Head of caudate nucleus (tissue), 42 donors: ENCODE measurements around the gene CABP1.

ENCODE experiments used
- DNase-seq, 42 donors: peaks; one replicate each; pipeline versions ENCODE4 v3.0.0 to v3.0.0-alpha.2; 2020 to 2021; ENCODE audit warnings: mixed read lengths in 7 of 42
- intact Hi-C: fragments of 100-400 bp; cut with DNase I; formaldehyde crosslinking; loops from one replicate; pipeline ENCODE4 v1.15.0; 2022

CABP1 gene

DNA sequence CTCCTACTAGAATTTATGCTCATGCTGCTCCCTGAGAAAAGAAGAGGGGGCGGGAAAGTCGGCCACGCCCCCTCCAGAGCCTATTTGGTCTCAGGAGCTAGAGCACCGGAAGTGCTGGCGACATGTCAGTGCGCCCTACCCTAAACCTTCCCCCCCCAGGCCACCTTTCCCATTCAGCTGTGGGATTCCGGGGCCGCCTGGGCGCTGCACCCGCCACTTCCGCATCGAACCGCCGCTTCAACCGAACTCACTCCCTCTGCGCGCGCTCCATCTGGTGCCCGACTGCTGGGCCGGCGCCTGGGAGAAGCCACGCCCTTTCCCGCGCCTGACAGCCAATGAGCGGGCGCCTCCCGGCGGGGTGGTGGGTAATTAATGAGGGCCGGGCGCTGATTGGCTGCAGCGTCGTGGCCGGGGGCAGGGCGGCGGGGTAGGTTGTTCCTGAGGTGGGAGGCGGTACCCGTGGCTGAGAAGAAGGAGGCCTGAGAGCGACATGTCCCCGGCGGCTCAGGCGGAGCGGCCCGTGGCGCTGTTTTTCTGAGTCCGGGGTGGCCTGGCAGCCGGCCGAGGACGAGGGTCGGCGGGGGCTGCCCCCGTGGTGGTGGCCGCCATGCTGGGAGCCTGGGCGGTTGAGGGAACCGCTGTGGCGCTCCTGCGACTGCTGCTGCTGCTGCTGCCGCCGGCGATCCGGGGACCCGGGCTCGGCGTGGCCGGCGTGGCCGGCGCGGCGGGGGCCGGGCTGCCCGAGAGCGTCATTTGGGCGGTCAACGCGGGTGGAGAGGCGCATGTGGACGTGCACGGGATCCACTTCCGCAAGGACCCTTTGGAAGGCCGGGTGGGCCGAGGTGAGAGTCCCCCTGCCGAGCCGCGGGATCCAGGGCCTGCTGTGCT is 46.5 kb downstream of the CABP1 start, which contains the start of gene MLEC:
TSS of gene MLEC (plus strand) at position 460 of the 888 bp plus-strand sequence. CDS start at position 608, 148 bp downstream.
- peak; percentile 96 to 100 (median 99) for DNase-seq
- intact Hi-C loops, result loop anchor here (2.0 to 5.0 kb wide), 2 partner anchors 24 to 105 kb away; partner anchors contain the start of genes POP5 and UNC119B

DNA sequence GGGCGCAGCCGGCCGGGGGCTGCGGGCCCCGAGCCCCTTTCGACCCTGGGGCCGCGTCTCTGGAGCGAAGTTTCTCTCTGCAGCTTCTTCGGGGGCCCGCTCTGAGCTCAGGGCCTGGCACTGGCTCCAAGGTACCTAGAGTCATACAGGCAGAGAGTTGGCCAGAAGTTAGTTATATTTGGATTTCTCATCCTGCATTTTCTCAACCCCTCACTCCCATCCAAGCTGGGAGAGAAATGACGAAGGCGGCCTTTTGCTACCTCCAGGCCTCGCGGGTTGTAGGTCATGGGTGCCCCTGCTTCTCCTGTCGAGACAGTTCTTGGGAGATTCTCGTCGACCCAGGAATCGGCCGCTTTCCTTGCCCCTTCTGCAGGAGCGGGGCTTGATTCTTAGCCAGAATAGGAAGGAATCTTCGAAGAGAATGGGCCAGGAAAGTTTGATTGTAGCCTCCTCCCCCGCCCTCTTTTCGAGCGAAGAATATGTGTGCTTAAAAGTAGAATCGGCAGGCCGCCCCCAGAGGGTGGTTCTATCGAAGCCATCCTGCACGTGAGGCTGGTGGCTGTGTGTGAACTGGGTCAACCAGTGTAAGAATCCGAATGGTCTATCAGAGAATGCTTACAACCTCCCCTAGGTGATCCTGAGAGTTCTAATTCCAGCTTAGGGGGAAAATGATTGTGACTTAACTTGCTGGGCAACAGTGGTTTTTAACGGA is 47.3 kb downstream of the CABP1 start:
- DNase-seq, result peak in 32 of 42 donors; percentile 24 to 72 (median 44)
- intact Hi-C loops, result loop anchor here (2.0 to 5.0 kb wide), 2 partner anchors 23 to 105 kb away; partner anchors contain the start of genes POP5 and UNC119B

DNA sequence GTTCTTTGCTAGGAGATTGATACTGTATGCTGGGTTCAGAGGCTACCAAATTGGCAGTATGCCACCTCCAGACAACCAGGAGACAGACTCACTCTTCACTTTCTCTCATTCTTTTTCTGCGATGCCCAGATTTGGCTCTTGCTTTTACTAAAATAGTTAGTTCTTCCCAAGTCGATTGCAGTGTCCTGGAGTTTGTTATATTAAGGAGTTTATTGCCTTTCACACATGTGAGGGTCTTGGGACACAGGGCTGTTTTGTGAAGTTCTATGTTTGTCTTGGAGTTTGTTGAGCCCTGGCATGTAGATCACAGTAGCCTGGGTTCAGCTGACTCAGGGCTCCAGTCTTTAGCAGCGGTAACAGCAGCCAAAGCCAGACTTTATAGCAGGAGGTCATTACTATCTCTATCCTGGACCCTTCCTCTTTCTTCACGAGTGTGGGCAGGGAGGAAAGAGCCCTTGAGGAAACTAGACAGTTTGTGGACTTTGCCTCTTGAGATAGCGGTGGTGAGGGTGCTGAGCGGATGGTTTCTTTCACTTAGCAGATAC is 48.2 kb downstream of the CABP1 start:
- intact Hi-C loops, result loop anchor here (5.0 kb wide), 1 partner anchor 106 kb away; the partner anchor contains the start of gene POP5
- DNase-seq, result peak in 3 of 42 donors; percentile 29 to 57 (median 42)

DNA sequence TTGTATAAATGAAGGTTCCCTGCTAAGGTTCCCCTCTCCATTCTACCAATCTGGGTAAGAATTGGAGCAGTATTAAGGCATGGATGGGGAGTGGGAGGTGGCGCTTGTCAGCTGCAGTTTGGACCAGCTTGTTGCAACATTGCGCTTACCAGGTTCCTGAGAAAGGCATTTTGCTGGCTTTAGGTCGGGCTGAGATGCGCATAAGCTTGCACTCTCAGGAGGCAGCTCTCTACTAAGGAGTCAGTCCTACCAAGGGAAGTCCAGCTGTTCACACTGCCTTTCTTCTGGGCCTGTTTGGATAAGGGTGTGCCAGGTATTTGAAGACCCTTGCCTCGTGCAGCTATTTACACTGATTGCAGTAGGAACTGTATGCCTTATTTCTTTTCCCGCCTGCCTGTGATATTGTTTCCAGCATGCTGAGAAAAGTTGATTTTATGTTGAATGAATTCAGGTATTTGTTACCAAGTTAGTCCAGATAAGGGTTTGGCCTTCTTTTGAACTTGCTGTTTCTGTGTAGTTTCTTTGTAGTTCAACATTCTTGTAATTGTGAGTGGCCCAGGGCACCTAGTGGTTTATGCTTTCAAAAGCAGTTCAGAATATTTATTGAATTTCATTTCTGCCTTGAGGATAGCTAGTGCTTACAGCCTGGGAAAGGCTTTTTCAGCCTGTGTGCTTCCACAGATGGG is 49.1 kb downstream of the CABP1 start:
- no peak for DNase-seq

DNA sequence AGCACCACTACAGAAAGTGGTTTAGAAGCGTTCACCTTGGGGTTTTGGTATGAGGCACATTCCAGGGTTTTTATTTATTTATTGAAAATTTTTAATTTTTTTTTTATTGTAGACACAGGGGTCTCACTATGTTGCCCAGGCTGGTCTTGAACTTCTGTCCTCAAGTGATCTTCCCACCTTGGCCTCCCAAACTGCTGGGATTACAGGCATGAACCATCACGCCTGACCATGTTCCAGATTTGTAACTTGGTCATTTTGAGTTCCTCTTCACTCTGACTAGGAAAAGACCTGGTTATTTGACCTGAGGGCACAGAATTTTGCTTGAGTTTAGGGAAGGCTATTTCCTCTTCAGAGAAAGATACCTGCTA is 49.6 kb downstream of the CABP1 start:
- intact Hi-C loops, result no loop called here
- DNase-seq, result no peak

More for the DNA sequence above, 49.1 kb downstream of the CABP1 start:
- intact Hi-C loops, result loop anchor here (5.0 kb wide), 1 partner anchor 107 kb away; the partner anchor contains the start of gene POP5

DNA sequence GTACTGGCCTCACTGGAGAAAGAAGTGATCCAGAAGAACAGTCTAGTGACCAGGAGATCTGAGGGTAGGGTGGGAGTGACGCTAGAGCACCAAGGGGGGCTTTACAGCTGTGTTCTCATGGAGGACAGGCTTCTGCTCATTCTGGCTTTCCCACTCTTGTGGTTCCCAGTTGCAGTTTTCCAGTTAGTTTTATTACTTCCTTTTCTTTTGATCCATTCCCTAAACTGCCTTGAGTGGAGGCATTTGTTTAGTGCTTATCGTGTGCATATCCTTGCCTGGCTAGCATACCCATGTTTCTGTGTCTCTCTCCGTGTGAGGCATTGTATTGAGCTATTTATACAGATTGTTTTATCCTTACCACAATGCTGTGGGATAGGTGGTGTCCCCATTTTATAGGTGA is 50.6 kb downstream of the CABP1 start:
- DNase-seq, result no peak
- intact Hi-C loops, result no loop called here

DNA sequence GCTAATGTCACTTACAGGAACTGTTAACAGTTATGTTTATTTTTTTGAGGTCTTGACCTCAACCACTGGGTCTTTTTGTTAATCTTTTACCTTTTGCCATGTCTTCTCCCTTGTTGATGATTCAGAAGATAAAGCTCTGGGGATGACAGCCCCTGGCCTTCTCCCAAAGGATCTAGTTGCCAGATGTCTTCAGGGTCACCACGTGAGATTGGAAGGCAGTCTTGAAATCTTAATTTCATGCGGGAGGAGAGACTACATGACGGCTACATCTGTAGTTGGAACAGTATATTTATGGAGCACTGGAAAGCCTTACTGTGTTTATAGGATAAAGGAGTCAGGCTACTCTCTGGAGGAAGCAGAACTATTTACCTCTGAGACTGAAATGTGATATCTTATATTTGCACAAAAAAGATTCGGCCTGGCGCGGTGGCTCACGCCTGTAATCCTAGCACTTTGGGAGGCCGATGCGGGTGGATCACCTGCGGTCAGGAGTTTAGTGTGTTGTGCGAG is 52.2 kb downstream of the CABP1 start:
- intact Hi-C loops, result no loop called here
- DNase-seq, result no peak

DNA sequence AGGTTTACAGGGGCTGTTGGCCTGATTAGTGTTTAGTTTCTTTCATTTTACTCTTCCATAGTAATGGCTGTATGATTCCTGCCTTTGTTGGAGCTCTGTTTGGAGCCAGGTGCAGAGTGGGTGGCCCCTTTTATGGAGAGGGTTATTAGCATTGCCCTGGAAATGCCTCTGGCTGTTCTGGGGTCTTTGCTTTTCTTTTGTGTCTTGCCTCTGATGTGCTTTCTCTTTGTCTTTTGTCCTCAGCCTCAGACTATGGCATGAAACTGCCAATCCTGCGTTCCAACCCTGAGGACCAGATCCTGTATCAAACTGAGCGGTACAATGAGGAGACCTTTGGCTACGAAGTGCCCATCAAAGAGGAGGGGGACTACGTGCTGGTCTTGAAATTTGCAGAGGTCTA is 53.4 kb downstream of the CABP1 start:
- intact Hi-C loops, result no loop called here
- DNase-seq, result no peak

DNA sequence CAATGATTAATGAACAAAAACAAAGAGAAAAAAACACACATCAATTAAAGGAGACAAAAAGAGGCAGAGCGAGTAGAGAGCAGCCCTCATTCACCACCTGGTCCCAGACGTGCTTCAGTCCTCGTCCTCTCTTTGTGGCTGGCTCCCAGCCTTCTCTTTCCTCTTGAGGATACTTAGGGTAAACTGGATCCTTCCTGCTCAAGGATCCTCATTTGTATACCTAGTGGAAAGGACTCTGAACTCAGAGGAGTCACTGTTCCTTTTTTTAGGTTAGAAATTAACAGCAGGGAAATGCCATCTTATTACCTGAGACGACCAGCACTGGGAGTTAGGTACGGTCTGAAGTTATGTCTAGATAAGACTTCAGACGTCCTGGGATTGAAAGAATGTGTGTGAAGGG is 56.2 kb downstream of the CABP1 start:
- DNase-seq, result no peak
- intact Hi-C loops, result no loop called here

DNA sequence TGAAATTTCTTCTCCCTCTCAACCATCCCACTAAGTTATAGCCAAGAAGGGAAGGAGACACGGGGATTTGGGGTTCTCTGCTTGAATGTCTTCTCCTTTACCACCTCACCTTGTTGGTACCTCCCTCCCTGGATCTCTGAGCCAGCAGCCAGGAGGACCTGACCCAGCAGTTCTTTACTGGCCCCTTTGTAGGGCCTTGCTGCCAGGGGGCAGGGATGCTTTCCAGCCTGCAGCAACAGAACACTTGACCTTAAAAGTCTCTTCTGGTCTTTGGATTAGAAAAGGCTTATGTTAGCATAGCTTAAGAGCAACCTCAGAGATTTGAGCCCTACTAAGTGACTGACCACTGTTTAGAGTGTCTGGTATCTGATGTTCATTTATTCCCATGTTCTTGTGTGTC is 56.9 kb downstream of the CABP1 start:
- no peak for DNase-seq
- intact Hi-C loops, result no loop called here

DNA sequence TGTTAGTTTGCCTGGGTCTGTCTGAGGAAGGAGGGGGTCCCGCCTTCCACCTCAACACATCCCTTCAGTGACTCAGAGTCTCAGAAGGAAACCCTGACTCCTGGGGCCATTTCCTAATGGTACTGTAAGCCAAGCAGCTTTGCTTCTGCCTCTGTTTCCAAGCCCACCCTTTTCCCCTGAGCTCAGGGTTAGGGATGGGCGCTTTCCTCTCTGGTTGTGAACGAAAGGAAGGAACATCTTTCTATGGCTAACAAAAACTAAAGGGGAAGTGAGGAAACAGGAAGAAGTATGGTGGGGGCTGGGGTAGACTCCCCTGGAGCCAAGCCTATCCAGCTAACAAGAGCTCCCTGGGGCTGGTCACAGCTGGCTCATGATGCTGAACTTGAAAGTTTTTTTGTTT is 58.2 kb downstream of the CABP1 start:
- no peak for DNase-seq
- intact Hi-C loops, result no loop called here

DNA sequence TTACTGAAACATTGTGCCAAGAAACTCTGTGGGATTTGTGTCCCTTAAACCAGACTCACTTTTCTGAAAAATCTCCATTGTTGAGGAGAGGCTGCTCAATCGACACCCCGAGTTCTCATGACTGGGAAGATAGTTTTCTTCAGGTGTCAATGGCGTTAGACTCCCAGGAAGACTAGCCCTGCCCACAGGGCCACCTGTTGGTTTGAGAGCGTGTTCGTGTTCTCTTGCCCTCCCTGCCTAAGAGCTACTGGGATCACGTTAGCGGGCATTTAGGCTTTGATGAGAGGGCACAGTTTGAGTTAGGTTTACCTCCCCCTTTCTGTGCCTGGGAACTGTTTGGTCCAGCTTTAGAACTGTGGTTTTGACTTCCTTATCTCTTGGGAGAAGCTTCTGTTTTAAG is 59.1 kb downstream of the CABP1 start:
- no peak for DNase-seq
- intact Hi-C loops, result no loop called here

DNA sequence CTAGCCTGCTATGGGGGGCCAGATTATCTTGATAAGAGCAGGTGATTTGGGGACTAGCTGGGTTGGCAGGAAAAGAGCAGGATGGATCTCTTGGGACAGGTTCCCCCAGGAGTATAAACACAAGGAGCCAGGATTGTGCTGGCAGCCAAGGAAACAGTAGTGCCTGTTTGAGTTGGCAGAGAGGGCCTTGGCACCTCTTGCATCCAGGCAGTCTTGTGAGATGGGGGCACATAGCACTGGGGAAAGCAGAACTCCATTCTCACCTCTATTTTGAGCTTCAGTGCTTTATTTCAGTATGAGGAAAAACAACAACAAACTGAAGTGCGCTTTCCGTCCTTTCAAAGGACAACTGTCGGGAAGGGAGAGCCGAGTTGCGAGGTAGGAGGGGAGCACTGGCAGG is 60.5 kb downstream of the CABP1 start:
- peak in 1 of 42 donors; percentile 13 for DNase-seq
- intact Hi-C loops, result no loop called here

DNA sequence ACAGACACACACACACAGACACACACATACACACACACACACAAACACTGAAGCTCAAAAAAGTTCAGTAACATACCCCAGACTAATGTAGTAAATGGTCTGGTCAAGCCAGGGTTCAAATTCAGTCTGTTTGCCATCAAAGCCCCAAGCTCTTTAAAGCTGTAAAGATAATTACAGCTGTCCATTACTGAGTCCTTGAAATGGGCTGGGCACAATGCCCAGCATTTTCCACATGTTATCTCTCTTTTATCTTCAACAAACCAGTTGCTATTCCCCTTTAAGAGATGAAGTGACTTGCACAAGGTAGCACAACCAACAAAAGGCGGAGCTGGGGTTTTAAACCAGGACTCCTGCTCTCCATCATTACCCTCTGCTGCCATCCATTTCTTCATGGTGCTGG is 62.2 kb downstream of the CABP1 start:
- intact Hi-C loops, result no loop called here
- no peak for DNase-seq

DNA sequence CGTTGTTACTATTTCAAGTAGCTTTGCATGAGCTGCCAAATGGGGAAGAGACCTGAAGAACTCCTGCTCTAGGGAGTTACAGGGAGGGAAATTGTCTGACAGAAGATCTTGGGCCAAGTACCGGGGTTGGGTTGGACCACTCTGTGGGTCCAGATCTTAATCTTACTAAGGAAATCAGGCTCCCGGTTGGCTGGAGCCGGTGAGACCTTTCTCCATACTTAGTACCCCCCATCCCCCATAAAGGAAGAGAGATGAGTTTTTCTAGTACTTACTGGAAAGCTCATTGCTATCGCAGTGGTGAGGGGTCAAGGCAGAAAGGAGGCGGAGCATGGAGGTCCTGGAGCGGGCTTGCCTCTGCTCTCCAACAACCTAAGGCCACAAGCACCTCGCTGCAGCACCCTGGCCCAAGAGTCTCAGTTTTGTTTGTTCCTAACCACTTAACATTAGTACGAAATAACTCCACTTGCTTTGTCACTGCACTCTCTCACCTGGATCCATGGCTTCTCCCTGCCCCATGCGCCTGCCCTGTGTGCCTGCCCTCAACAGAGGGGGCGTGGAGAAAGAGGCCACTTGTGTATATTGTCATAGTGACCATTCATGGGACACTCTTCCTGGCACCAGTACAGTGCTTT is 63.0 kb downstream of the CABP1 start:
- no peak for DNase-seq

DNA sequence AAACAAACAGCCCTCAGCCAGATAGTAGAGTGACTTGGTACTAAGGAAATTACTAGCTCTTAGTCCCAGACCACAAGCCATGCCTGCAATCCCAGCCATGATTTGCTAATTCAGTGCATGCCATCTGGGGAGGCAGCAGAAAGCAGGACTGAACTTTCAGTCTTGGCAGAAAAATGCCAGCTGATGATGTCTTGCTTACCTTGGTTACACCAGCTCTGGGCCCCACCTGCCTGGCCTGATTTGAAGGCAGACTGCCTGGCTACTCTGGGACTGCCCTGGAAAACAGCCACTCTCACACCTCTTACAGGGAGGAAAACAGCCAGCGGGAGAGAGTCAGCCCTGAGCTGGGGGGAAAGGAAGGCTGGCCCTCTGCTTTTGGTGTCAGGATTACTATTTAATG is 65.2 kb downstream of the CABP1 start:
- intact Hi-C loops, result no loop called here
- DNase-seq, result no peak

More for the DNA sequence above, 63.0 kb downstream of the CABP1 start:
- intact Hi-C loops, result no loop called here

DNA sequence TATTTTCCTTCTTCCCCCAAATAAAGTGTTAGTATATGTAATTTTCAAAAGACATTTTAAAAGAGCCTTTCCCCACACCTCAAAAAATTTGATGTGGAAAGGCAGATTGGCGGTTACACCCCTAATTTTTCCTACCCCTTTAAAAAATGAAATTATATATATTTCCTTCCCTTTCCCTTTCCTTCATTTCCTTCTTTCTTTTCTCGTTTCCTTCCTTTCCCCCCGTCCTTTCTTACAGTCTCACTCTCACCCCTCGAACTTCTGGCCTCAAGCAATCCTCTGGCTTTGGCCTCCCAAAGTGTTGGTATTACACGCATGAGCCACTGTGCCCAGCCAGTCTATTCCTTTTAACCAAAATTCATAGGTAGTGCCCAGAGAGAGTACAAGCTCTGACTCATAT is 65.6 kb downstream of the CABP1 start:
- no peak for DNase-seq
- intact Hi-C loops, result no loop called here

DNA sequence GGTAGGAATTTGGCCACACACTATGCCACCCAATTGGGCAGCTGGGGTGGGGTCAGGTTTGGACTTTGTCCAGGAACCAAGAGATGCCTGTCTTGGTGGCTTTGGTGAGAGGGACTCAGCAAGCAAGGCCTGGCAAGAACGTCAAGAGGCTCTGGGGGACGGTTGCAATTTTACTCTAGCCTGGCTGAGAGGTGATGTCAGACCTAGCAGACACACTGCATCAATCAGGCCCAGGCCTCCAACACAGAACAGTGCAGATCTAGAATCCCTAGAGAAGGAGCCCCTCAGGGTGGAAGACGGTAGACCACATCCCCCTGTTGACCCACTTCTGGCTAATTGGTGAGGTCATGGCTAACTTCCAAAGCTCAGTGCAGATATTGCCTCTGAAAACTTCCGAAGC is 68.2 kb downstream of the CABP1 start:
- DNase-seq, result no peak
- intact Hi-C loops, result no loop called here
